Ovary (tissue), 9 donors: ENCODE data around the gene PAK6. TPM values are rescaled to one million over a fixed set of nuclear protein-coding genes. Genes with fewer than 3 reads are reported as not detected.

Experiments
- DNase-seq, 5 donors: peaks; one replicate each; pipeline ENCODE4 v3.0.0-alpha.2; 2019 to 2020
- H3K27ac ChIP-seq, 2 donors: fragments of 200-600 bp; one replicate each; pipeline versions ENCODE4 v1.5.1 to v1.8.0; 2019 to 2022
- H3K27me3 ChIP-seq: fragments of 200-600 bp; one replicate; pipeline ENCODE4 v1.8.0; 2022
- H3K36me3 ChIP-seq: fragments of 200-600 bp; sonication (generic); one replicate; pipeline ENCODE4 v1.5.1; 2019
- H3K4me1 ChIP-seq: one replicate; pipeline ENCODE4 v1.8.1; 2013; ENCODE audit warnings: mild to moderate bottlenecking, moderate library complexity; ENCODE audit not compliant: insufficient read depth
- H3K4me3 ChIP-seq: fragments of 200-600 bp; sonication (generic); one replicate; pipeline ENCODE4 v1.5.1; 2017
- H3K9me3 ChIP-seq, 2 donors: fragments of 200-600 bp in 1 of 2; sonication (generic) in 1 of 2; one replicate each; pipeline versions ENCODE4 v1.5.1 to v1.8.1; 2013 to 2019; ENCODE audit warnings: mild to moderate bottlenecking in 1 of 2, moderate library complexity in 1 of 2
- CTCF ChIP-seq, 3 donors: fragments of 450-650 bp in 2 of 3; fragments of 200-600 bp in 1 of 3; IDR thresholded peaks; one replicate each; pipeline versions ENCODE4 v1.5.1 to v1.8.0; 2016 to 2022; ENCODE audit warnings: antibody characterized with exemption in 3 of 3, mild to moderate bottlenecking in 1 of 3
- EP300 ChIP-seq: sonication (generic); formaldehyde crosslinking; IDR thresholded peaks from one replicate; pipeline ENCODE4 v1.6.1; 2017; ENCODE audit warnings: antibody characterized with exemption
- POLR2A ChIP-seq: fragments of 450-650 bp; IDR thresholded peaks from one replicate; pipeline ENCODE4 v1.6.1; 2017; ENCODE audit warnings: antibody characterized with exemption, mild to moderate bottlenecking, moderate library complexity
- WGBS, 3 donors: extraction: QIAGEN DNeasy Blood & Tissue Kit in 1 of 3; methylation state at CpG; one replicate each; pipeline versions ENCODE4 v1.1.5 to v1.1.7; 2013 to 2017; 5-methylcytosine and 5-hydroxymethylcytosine counted together
- intact Hi-C, 4 donors: fragments of 100-400 bp; cut with DNase I; formaldehyde crosslinking; loops; one replicate each; pipeline versions ENCODE4 v1.11.0 to v1.15.1; 2022 to 2023
- polyA plus RNA-seq, 2 donors: library from polyadenylated mRNA; stranded (reverse); fragments of 200-250 nt in 1 of 2; fragments of 350-450 nt in 1 of 2; fragmentation: Illumina TruSeq in 1 of 2; extraction: RNeasy Lipid Tissue Mini Kit (QIAGEN cat#74804) in 1 of 2; gene quantifications; one replicate each; pipeline ENCODE4 v1.2.3, GENCODE V29; 2013 to 2014
- total RNA-seq, 7 donors: library from RNA; depleted of rRNA in 2 of 7; stranded (reverse); fragments of >200 nt in 2 of 7; fragmentation: NEBNext Ultra II Directional in 3 of 7; extraction: Animal tissue kit (Norgen Biotek cat#: 25700) in 3 of 7; gene quantifications; one replicate each; pipeline versions ENCODE4 v1.1.0 to v1.2.4, GENCODE V29; 2016 to 2023
- donor health status: DM: no; HTN: no; CAD: no; lungs with moderate emphysema.
- donor health status: DM: no; HTN: no; CAD: no.
- donor health status: Bipolar disorder and iron deficiency.
- donor health status: DM: yes; HTN: yes; CAD: no.
- donor health status: DM: no; HTN: no; CAD: no.
- donor health status: DM: yes; HTN: yes; CAD: no.

Gene PAK6
- total and polyA plus RNA-seq, 9 donors: 0.36 to 6.7 (median 1.5) TPM

DNA sequence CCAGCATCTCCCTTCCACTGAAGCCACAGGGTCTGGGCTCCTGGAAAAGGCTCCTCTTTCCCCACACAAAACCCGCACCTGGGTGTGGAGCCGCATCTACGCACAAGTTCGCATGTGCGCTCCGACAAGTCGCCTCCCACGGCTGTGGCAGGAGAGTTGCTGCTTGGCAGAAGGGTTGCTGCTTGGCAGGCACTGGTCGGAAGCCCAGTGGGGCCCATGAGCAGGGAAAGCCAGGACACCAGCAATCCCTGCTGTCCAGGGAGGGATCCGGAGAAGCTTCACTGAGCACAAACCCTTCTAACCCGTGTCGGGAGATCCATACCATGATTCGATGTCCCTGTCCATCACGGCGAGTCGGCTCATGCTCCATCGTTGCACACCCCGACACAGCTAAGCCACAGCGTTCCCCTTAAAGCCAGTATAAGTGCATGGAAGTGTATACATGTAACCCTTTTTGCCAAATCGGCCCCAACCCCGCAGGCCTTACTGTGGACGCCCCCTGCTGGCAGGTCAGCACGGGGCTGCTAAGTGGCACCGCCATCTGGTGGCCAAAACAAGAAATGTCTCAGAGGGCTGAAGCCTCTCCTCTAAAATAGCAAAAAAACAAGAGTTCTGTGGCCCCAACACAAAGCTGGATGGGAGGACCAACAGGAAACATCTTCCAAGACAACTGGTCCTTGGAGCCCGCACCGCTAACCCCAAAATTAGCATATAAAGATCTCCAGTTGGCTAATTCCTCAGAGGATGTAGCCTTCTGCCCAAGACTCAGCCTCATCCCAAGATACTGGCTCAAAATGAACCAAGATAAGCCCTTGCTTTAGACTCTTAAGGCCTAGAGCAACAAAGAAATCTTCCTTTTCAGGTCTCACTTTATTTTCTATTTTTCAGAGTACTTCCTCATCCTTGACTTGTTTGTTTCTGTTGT is 35.7 kb downstream of the PAK6 start:
- WGBS, 3 donors: 54 to 57% (median 55%) methylated on average over 25 to 26 of the region's 26 CpGs

GRCh38 chr15:40275523-40275922 is 36.7 kb downstream of the PAK6 start:
- DNase-seq: no peak
- Histone ChIP-seq H3K27me3 (no peaks in the 10 kb centered on the region), H3K4me1 (peaks cover 4% of the 10 kb centered on the region), H3K9me3 (no peaks in the 10 kb centered on the region), H3K4me3 (no peak overlapping the region), H3K27ac (no peak overlapping the region), H3K36me3 (no peaks in the 10 kb centered on the region)
- TF ChIP-seq POLR2A (no peak), EP300 (no peak), CTCF (IDR thresholded peaks at IDR 0.05) (no peak)
- intact Hi-C loops: loop anchor here in 3 of 4 donors (2.0 to 10.0 kb wide), 4 partner anchors 57 to 231 kb away; no protein-coding TSS in a partner anchor
- WGBS, 3 donors: 79 to 86% (median 79%) methylated on average over 5 of the region's 5 CpGs

More for the DNA sequence above, 35.7 kb downstream of the PAK6 start:
- Histone ChIP-seq H3K4me1 (peaks cover 3% of the 10 kb centered on the region), H3K27ac (no peak overlapping the region), H3K9me3 (no peaks in the 10 kb centered on the region), H3K36me3 (no peaks in the 10 kb centered on the region), H3K4me3 (no peak overlapping the region), H3K27me3 (no peaks in the 10 kb centered on the region)
- TF ChIP-seq EP300 (no peak), CTCF (IDR thresholded peaks at IDR 0.05) (peak; percentile 99 to 100 (median 99)), POLR2A (peak; percentile 12)
- intact Hi-C loops: loop anchor here (2.0 to 10.0 kb wide), 7 partner anchors 56 to 230 kb away; partner anchors contain the start of gene BMF (in 1 of the 4)
- DNase-seq: peak; percentile 70 to 87 (median 84)

DNA sequence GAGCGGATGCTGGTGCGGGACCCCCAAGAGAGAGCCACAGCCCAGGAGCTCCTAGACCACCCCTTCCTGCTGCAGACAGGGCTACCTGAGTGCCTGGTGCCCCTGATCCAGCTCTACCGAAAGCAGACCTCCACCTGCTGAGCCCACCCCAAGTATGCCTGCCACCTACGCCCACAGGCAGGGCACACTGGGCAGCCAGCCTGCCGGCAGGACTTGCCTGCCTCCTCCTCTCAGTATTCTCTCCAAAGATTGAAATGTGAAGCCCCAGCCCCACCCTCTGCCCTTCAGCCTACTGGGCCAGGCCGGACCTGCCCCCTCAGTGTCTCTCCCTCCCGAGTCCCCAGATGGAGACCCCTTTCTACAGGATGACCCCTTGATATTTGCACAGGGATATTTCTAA is 37.1 kb downstream of the PAK6 start:
- Histone ChIP-seq H3K27me3 (no peaks in the 10 kb centered on the region), H3K27ac (no peak overlapping the region), H3K4me3 (no peak overlapping the region), H3K4me1 (peaks cover 4% of the 10 kb centered on the region), H3K36me3 (no peaks in the 10 kb centered on the region), H3K9me3 (no peaks in the 10 kb centered on the region)
- TF ChIP-seq CTCF (IDR thresholded peaks at IDR 0.05): no peak
- TF ChIP-seq EP300: no peak
- no peak for TF ChIP-seq POLR2A
- DNase-seq: no peak
- intact Hi-C loops: loop anchor here in 3 of 4 donors (2.0 to 10.0 kb wide), 4 partner anchors 57 to 231 kb away; no protein-coding TSS in a partner anchor
- WGBS, 3 donors: 91 to 94% (median 94%) methylated on average over 7 of the region's 7 CpGs

GRCh38 chr15:40276927-40277326 is 38.1 kb downstream of the PAK6 start:
- Histone ChIP-seq H3K36me3 (no peaks in the 10 kb centered on the region), H3K4me3 (no peak overlapping the region), H3K27me3 (peaks cover 2% of the 10 kb centered on the region), H3K9me3 (no peaks in the 10 kb centered on the region), H3K4me1 (peaks cover 4% of the 10 kb centered on the region), H3K27ac (no peak overlapping the region)
- whole genome bisulfite sequencing, 3 donors: 40 to 47% (median 40%) methylated on average over 4 of the region's 4 CpGs
- TF ChIP-seq CTCF (IDR thresholded peaks at IDR 0.05): no peak
- no peak for TF ChIP-seq EP300
- no peak for TF ChIP-seq POLR2A
- intact Hi-C loops: loop anchor here in 1 of 4 donors (10.0 kb wide), 1 partner anchor 232 kb away; no protein-coding TSS in a partner anchor
- no peak for DNase-seq
